Lower leg skin (tissue), 3 donors: ENCODE measurements around the gene SEMA3G.

Experiments used
- CTCF ChIP-seq, 3 donors: fragments of 450-650 bp; IDR thresholded peaks; one replicate each; pipeline ENCODE4 v1.5.1; 2016; ENCODE audit warnings: antibody characterized with exemption in 3 of 3, mild to moderate bottlenecking in 3 of 3, moderate library complexity in 2 of 3
- POLR2A ChIP-seq, 2 donors: fragments of 450-650 bp; IDR thresholded peaks; one replicate each; pipeline ENCODE4 v1.6.1; 2016 to 2017; ENCODE audit warnings: antibody characterized with exemption in 2 of 2, mild to moderate bottlenecking in 1 of 2, moderate library complexity in 1 of 2

DNA sequence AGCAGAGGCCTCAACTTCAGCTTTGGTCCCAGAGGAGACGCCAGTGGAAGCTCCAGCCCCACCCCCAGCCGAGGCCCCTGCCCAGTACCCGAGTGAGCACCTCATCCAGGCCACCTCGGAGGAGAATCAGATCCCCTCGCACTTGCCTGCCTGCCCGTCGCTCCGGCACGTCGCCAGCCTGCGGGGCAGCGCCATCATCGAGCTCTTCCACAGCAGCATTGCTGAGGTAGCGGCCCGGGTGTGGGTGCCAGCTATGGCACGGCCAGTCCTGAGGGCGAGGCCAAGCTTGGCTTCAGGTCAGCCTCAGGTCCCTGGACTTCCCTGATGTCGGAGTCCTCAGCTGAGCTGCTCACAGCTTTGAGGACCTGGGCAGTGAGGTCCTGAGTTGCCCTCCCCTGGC, 44.5 kb upstream of the SEMA3G start:
- TF ChIP-seq CTCF (IDR thresholded peaks at IDR 0.05) (no peak), POLR2A (IDR thresholded peaks at IDR 0.05) (no peak)
